A673 (cell line): ENCODE measurements around the gene MINAR1.

Experiments used
- EZH2 ChIP-seq: fragments of 200-600 bp; sonication (generic); IDR thresholded peaks from 2 replicates; pipeline ENCODE4 v1.6.1; 2017; ENCODE audit warnings: borderline replicate concordance, low read depth, mild to moderate bottlenecking, mixed read lengths, antibody characterized with exemption, low read length; ENCODE audit not compliant: poor library complexity, severe bottlenecking
- TF ChIP-seq, protein P1 (sequence below): fragments of 300-800, 200-600 bp; sonication (generic); conservative IDR thresholded peaks from 2 replicates; pipeline ENCODE4 v1.5.1; 2017; ENCODE audit warnings: low read depth, mild to moderate bottlenecking, antibody characterized with exemption, low read length, moderate library complexity, mixed read lengths

DNA sequence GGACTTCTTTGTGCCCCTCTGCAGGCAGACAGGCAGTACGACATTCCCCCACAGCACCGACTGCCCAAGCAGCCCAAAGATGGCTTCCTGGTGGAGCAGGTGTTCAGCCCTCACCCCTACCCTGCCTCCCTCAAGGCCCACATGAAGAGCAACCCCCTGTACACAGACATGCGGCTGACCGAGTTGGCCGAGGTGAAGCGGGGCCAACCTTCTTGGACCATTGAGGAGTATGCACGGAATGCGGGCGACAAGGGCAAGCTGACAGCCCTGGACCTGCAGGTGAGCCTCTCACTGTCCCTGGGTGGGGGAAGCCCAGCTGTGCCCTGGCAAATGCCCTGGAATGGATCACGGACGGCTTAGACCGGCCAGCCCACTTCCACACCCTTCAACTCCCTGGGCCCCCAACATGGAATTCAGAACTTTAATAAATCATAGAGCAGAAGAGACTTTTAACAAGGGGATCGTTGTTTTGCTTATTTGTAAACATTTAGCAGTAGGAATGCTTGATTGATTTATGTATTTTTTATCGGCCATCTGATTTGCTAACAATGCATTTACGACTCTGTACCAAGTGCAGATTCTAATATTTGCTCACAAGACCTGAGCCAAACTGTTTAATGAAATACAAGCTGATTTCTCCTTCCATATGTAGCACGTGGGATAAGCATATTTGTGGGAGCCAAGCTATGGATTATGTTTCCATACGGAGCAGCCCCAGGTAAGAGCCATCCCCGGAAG, 31.1 kb downstream of the MINAR1 start:
- TF ChIP-seq EZH2, result no peak
- TF ChIP-seq, protein P1, sequence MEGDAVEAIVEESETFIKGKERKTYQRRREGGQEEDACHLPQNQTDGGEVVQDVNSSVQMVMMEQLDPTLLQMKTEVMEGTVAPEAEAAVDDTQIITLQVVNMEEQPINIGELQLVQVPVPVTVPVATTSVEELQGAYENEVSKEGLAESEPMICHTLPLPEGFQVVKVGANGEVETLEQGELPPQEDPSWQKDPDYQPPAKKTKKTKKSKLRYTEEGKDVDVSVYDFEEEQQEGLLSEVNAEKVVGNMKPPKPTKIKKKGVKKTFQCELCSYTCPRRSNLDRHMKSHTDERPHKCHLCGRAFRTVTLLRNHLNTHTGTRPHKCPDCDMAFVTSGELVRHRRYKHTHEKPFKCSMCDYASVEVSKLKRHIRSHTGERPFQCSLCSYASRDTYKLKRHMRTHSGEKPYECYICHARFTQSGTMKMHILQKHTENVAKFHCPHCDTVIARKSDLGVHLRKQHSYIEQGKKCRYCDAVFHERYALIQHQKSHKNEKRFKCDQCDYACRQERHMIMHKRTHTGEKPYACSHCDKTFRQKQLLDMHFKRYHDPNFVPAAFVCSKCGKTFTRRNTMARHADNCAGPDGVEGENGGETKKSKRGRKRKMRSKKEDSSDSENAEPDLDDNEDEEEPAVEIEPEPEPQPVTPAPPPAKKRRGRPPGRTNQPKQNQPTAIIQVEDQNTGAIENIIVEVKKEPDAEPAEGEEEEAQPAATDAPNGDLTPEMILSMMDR, result no peak
